ENCODE results near the gene TMEM35A.

- TF ChIP-seq TAF1 (IDR thresholded peaks at IDR 0.05; ENCODE audit: low read depth, low read length) (no peak), POLR2A (IDR thresholded peaks at IDR 0.05; ENCODE audit: low read depth, low read length) (no peak), POLR2AphosphoS5 (IDR thresholded peaks at IDR 0.05; ENCODE audit: low read depth, low read length) (no peak), PAX5 (IDR thresholded peaks at IDR 0.05; ENCODE audit: insufficient read depth, low read length, severe bottlenecking) (no peak), SPI1 (IDR thresholded peaks at IDR 0.05; ENCODE audit: low read depth, low read length) (no peak)
Observed at GRCh38 chrX:101051153-101051548, 27.5 kb upstream of the TMEM35A start.
